SK-N-SH (cell line): ENCODE results near the gene PRKCB. TPM values are rescaled to one million over a fixed set of nuclear protein-coding genes. Genes with fewer than 3 reads are reported as not detected.

ENCODE experiments used
- CTCF ChIA-PET: fragments of 300-600, 350-600 bp; formaldehyde crosslinking; extraction: SDS; loops from one replicate; lab custom pipeline; 2021; lab: Yijun Ruan, JAX
- POLR2A ChIA-PET: fragments of 350-600 bp; sonication (Branson Sonifier 250); formaldehyde crosslinking; extraction: SDS; loops from one replicate; lab custom pipeline; 2020; ENCODE audit warnings: antibody characterized with exemption, inconsistent platforms; lab: Yijun Ruan, JAX
- DNase-seq: peaks from one replicate; pipeline ENCODE4 v3.0.0; 2012
- H2AFZ ChIP-seq: fragments of 200-600 bp; sonication (generic); 2 replicates; pipeline ENCODE4 v1.8.1; 2016; ENCODE audit warnings: antibody characterized with exemption, mild to moderate bottlenecking, low read depth
- H3F3A ChIP-seq: fragments of 200-600 bp; sonication (generic); replicated peaks from 2 replicates; pipeline ENCODE3; 2016; ENCODE audit warnings: antibody characterized with exemption, mild to moderate bottlenecking; ENCODE audit not compliant: insufficient read depth
- H3K27ac ChIP-seq, 2 experiments: fragments of 200-500 bp in 1 of 2; fragments of 200-600 bp in 1 of 2; sonication (Bioruptor generic) in 1 of 2; sonication (generic), shearing (Covaris generic) in 1 of 2; 2 replicates each; pipeline versions ENCODE4 v1.5.1 to v1.6.1; 2014 to 2016; ENCODE audit warnings: low read depth in 2 of 2, inconsistent platforms in 1 of 2, low read length in 1 of 2, mild to moderate bottlenecking in 1 of 2, mixed read lengths in 1 of 2
- H3K27me3 ChIP-seq: fragments of 200-600 bp; sonication (generic), shearing (Covaris generic); 2 replicates; pipeline ENCODE4 v1.6.1; 2016; ENCODE audit warnings: mixed run types; ENCODE audit not compliant: insufficient read depth
- H3K36me3 ChIP-seq, 2 experiments: fragments of 200-500 bp in 1 of 2; fragments of 200-600 bp in 1 of 2; sonication (Bioruptor generic) in 1 of 2; sonication (generic) in 1 of 2; replicated peaks in 1 of 2; 2 replicates each; pipeline versions ENCODE3 to v1.5.1; 2014 to 2016; ENCODE audit warnings: low read length in 1 of 2, mild to moderate bottlenecking in 1 of 2; ENCODE audit not compliant: insufficient read depth in 2 of 2, control insufficient read depth in 1 of 2
- H3K4me1 ChIP-seq, 2 experiments: fragments of 200-500 bp in 1 of 2; fragments of 200-600 bp in 1 of 2; sonication (Bioruptor generic) in 1 of 2; sonication (generic), shearing (Covaris generic) in 1 of 2; 2 replicates each; pipeline versions ENCODE4 v1.5.1 to v1.6.1; 2014 to 2016; ENCODE audit warnings: low read depth in 1 of 2, low read length in 1 of 2, mixed run types in 1 of 2; ENCODE audit not compliant: insufficient read depth in 2 of 2, control insufficient read depth in 1 of 2
- H3K4me2 ChIP-seq: fragments of 200-600 bp; sonication (generic), shearing (Covaris generic); 2 replicates; pipeline ENCODE4 v1.6.1; 2017; ENCODE audit warnings: mixed run types
- H3K4me3 ChIP-seq, 2 experiments: fragments of 200-500 bp in 1 of 2; fragments of 200-600 bp in 1 of 2; sonication (Bioruptor generic) in 1 of 2; sonication (generic), shearing (Covaris generic) in 1 of 2; 2 replicates each; pipeline versions ENCODE4 v1.5.1 to v1.8.1; 2014 to 2016; ENCODE audit warnings: low read depth in 2 of 2, inconsistent platforms in 1 of 2, low read length in 1 of 2, mild to moderate bottlenecking in 1 of 2, mixed read lengths in 1 of 2, moderate library complexity in 1 of 2
- H3K79me2 ChIP-seq: fragments of 200-600 bp; sonication (generic); 2 replicates; pipeline ENCODE4 v1.8.1; 2017; ENCODE audit warnings: mild to moderate bottlenecking; ENCODE audit not compliant: insufficient read depth
- H3K9ac ChIP-seq: fragments of 200-600 bp; sonication (generic); 2 replicates; pipeline ENCODE4 v1.6.1; 2017; ENCODE audit warnings: mixed run types
- H3K9me2 ChIP-seq: fragments of 200-600 bp; sonication (generic); 2 replicates; pipeline ENCODE4 v1.6.1; 2017; ENCODE audit warnings: mixed run types
- H3K9me3 ChIP-seq: fragments of 200-600 bp; sonication (generic); 2 replicates; pipeline ENCODE4 v1.6.1; 2017; ENCODE audit warnings: mixed run types, mild to moderate bottlenecking, moderate library complexity
- H4K20me1 ChIP-seq: fragments of 200-600 bp; sonication (generic); 2 replicates; pipeline ENCODE4 v1.6.1; 2017; ENCODE audit warnings: mild to moderate bottlenecking, mixed run types; ENCODE audit not compliant: insufficient read depth
- CHD2 ChIP-seq: fragments of 150-350 bp; IDR thresholded peaks from 2 replicates; pipeline ENCODE4 v1.6.1; 2018; ENCODE audit warnings: low read length; ENCODE audit not compliant: partially characterized antibody
- EP300 ChIP-seq, 2 experiments: IDR thresholded peaks; 2 replicates each; pipeline versions ENCODE4 v1.4.0 to v1.6.1; 2012; ENCODE audit warnings: borderline replicate concordance in 1 of 2, low read depth in 1 of 2, low read length in 1 of 2
- JUND ChIP-seq: IDR thresholded peaks from 2 replicates; pipeline ENCODE4 v1.4.0; 2012
- POLR2AphosphoS5 ChIP-seq: IDR thresholded peaks from 2 replicates; pipeline ENCODE4 v1.6.1; 2012; ENCODE audit warnings: low read depth, low read length
- RAD21 ChIP-seq: IDR thresholded peaks from 2 replicates; pipeline ENCODE4 v1.6.1; 2012; ENCODE audit warnings: mild to moderate bottlenecking, low read length
- REST ChIP-seq: IDR thresholded peaks from 2 replicates; pipeline ENCODE4 v1.6.1; 2012; ENCODE audit warnings: mild to moderate bottlenecking, low read depth, low read length, moderate library complexity
- RFX5 ChIP-seq: IDR thresholded peaks from 2 replicates; pipeline ENCODE4 v1.6.1; 2012; ENCODE audit warnings: mild to moderate bottlenecking, improper control_type of control experiment, low read length
- USF1 ChIP-seq: IDR thresholded peaks from 2 replicates; pipeline ENCODE4 v1.4.0; 2012; ENCODE audit warnings: low read depth, borderline replicate concordance
- USF2 ChIP-seq: fragments of 150-350 bp; IDR thresholded peaks from 2 replicates; pipeline ENCODE4 v1.6.1; 2017; ENCODE audit warnings: antibody characterized with exemption, low read length, low read depth, borderline replicate concordance
- WGBS: methylation state at CpG from one replicate; pipeline ENCODE4 v1.1.6; 2017; ENCODE audit warnings: low lambda C conversion rate; 5-methylcytosine and 5-hydroxymethylcytosine counted together
- polyA plus RNA-seq, 3 experiments: library from polyadenylated mRNA; depleted of rRNA; stranded (reverse); fragments of >200 nt; gene quantifications; 2 replicates each; pipeline ENCODE4 v1.2.3, GENCODE V29; 2012

The PRKCB gene
- polyA plus RNA-seq, 1 of the 3 experiments (the other 2 are of a cell fraction) = 0.12 TPM

GRCh38 chr16:24077966-24078365, 242.2 kb downstream of the PRKCB start:
- CTCF ChIA-PET = interaction anchor here (1.0 to 2.6 kb wide), 2 partner anchors 23 to 175 kb away, joined by 3 to 14 read pairs; no protein-coding TSS in a partner anchor

DNA sequence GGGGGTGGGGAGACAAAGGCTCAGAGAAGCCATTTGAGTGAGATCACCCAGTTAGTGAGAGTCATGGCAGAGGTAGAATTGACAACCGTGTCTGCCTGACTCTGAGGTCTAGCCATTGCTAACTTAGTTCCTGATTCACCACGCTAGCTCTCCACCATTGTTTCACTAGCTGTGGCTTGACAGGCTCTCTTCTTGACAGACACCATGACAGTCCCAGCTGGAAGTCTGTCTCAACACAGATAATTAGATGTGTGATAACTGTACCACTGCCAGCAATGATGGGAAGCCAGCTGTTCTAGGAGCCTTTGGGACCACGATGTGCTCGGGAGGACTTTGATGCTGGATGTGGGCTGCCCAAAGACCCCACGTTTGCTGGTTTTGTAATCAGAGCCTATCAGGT, 249.9 kb downstream of the PRKCB start:
- DNase-seq = no peak
- H3K79me2 ChIP-seq = no peaks in the 10 kb centered on the region
- ChIA-PET CTCF (no interaction called here), POLR2A (no interaction called here)
- 2% methylated on average over 5 of the region's 5 CpGs for WGBS
- no peaks in the 10 kb centered on the region for H4K20me1 ChIP-seq
- no peak overlapping the region for H3K4me2 ChIP-seq
- no peak overlapping the region for H3K4me3 ChIP-seq
- H3F3A ChIP-seq = no peaks in the 10 kb centered on the region
- no peaks in the 10 kb centered on the region for H3K9me3 ChIP-seq
- H2AFZ ChIP-seq = no peak overlapping the region
- no peak overlapping the region for H3K9ac ChIP-seq
- H3K4me1 ChIP-seq = no peaks in the 10 kb centered on the region; a peak in 1 of 4 replicates
- TF ChIP-seq USF2 (no peak), POLR2AphosphoS5 (no peak), RFX5 (no peak), CHD2 (no peak), EP300 (IDR thresholded peaks at IDR 0.05; ENCODE audit: borderline replicate concordance in 1 of 2, low read depth in 1 of 2, low read length in 1 of 2) (no peak), USF1 (no peak), REST (no peak), JUND (no peak)
- no peaks in the 10 kb centered on the region for H3K36me3 ChIP-seq
- no peak overlapping the region for H3K27ac ChIP-seq
- H3K9me2 ChIP-seq = no peaks in the 10 kb centered on the region
- no peaks in the 10 kb centered on the region for H3K27me3 ChIP-seq

More at GRCh38 chr16:24077966-24078365, 242.2 kb downstream of the PRKCB start:
- no peak overlapping the region for H3K9ac ChIP-seq
- H3F3A ChIP-seq = no peaks in the 10 kb centered on the region
- POLR2A ChIA-PET = no interaction called here
- H3K4me2 ChIP-seq = no peak overlapping the region
- H3K79me2 ChIP-seq = no peaks in the 10 kb centered on the region
- DNase-seq = no peak
- no peaks in the 10 kb centered on the region for H3K27me3 ChIP-seq
- H3K4me1 ChIP-seq = peaks cover 0 to 6% of the 10 kb centered on the region in 2 experiments; a peak in 2 of 4 replicates
- no peaks in the 10 kb centered on the region for H3K9me2 ChIP-seq
- H4K20me1 ChIP-seq = no peaks in the 10 kb centered on the region
- TF ChIP-seq RAD21 = no peak
- no peaks in the 10 kb centered on the region for H3K36me3 ChIP-seq
- no peak overlapping the region for H3K4me3 ChIP-seq
- H3K27ac ChIP-seq = no peak overlapping the region
- 17% methylated on average over 6 of the region's 8 CpGs for WGBS
- no peak overlapping the region for H2AFZ ChIP-seq
- H3K9me3 ChIP-seq = no peaks in the 10 kb centered on the region
